ENCODE results near the gene RBM23. TPM values are rescaled to one million over a fixed set of nuclear protein-coding genes. Genes with fewer than 3 reads are reported as not detected.
"Not testable (repeated sequence)": the region's sequence is repeated elsewhere in the genome, so short reads cannot be mapped to it uniquely, and the experiment has no call there.

Gene RBM23
- total and polyA plus RNA-seq, 12 donors: 24.0 to 58.1 (median 34.8) TPM

DNA sequence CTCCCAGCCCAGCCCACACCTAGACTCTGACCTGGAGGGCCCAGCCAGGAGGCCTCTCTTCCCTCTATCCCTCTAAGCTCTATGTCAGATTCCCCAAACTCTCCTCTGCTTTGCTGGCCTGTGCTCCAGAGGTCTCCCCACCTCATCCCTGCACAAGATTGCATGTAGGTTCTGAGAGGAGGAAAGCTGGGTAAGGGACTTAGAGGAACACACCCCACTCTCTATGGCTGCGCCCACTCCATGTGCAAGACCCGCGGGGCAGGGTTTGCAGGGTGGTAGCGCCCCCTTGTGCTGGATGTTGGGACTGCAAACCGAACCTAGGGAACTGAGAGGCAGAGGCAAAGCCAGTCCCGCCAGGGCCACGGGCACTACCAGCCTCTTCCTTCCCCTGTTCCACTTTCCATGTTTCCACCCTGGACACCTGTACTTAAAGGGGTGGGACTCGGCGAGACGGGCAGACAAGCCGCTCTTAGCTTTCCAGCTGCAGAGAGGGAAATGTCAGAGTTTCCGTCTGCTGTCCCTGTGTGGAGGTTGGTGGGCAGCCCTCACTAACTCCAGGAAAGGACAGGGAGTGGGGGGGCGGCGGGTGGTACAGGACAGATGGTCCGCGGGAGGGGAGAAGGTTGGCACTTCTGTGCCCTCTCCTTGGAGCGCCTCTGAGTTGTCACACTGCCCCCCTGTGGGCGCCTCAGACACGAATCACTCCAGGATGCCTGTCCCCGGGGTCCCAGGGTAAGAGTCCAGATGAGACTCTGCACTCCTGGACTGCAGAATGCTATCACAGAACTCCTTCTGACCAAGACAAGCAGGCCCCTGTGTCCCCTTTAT, 65.8 kb downstream of the RBM23 start:
- no peaks in the 10 kb centered on the region for H3K27me3 ChIP-seq
- peaks cover 19 to 54% (median 47%) of the 10 kb centered on the region in 9 donors for H3K4me1 ChIP-seq
- 1 to 2% methylated on average over 20 of the region's 20 CpGs for WGBS, 2 donors
- TF ChIP-seq, protein P1, sequence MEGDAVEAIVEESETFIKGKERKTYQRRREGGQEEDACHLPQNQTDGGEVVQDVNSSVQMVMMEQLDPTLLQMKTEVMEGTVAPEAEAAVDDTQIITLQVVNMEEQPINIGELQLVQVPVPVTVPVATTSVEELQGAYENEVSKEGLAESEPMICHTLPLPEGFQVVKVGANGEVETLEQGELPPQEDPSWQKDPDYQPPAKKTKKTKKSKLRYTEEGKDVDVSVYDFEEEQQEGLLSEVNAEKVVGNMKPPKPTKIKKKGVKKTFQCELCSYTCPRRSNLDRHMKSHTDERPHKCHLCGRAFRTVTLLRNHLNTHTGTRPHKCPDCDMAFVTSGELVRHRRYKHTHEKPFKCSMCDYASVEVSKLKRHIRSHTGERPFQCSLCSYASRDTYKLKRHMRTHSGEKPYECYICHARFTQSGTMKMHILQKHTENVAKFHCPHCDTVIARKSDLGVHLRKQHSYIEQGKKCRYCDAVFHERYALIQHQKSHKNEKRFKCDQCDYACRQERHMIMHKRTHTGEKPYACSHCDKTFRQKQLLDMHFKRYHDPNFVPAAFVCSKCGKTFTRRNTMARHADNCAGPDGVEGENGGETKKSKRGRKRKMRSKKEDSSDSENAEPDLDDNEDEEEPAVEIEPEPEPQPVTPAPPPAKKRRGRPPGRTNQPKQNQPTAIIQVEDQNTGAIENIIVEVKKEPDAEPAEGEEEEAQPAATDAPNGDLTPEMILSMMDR (IDR thresholded peaks at IDR 0.05): peak; percentile 85 to 97 (median 90)
- peak; percentile 90 to 92 for DNase-seq
- peaks cover 0 to 7% (median 0%) of the 10 kb centered on the region in 11 donors for H3K9me3 ChIP-seq
- peak overlapping the region in 7 of 10 donors; percentile 5 to 79 (median 56) for H3K27ac ChIP-seq
- no peaks in the 10 kb centered on the region for H3K36me3 ChIP-seq
- intact Hi-C loops (cut with DNase I): loop anchor here (1.0 to 10.0 kb wide), 15 partner anchors 16 to 468 kb away; partner anchors contain the start of genes MMP14 (in 2 of the 10) and OXA1L (in 1 of the 10)
- peak; percentile 48 to 80 (median 64) for ATAC-seq
- H3K4me3 ChIP-seq: peak overlapping the region; percentile 24 to 61 (median 53)

DNA sequence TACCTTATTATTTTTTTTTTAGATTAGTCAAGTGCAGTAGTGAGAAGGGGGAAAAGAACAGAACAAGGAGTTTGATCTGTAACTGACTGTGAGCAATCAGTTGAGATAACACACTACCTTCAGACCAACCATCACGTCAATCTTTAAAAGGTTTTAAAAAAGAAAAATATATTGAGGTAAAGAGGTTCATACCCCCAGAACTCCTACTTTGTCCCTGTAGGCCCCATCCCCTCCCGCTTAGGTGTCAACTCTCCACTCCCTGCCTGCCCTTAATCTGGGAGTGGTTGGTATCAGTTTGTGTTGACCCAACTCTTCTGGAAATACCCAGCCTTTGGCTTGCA, 66.4 kb downstream of the RBM23 start:
- no peak overlapping the region for H3K4me3 ChIP-seq
- TF ChIP-seq, protein P1 (IDR thresholded peaks at IDR 0.05): no peak
- H3K27ac ChIP-seq: peak overlapping the region in 2 of 10 donors; percentile 58 to 79
- no peaks in the 10 kb centered on the region for H3K27me3 ChIP-seq
- DNase-seq (no peak), ATAC-seq (no peak)
- H3K4me1 ChIP-seq: peaks cover 19 to 60% (median 53%) of the 10 kb centered on the region in 9 donors
- intact Hi-C loops (cut with DNase I): loop anchor here (2.0 to 10.0 kb wide), 12 partner anchors 16 to 468 kb away; partner anchors contain the start of genes MMP14 (in 2 of the 10) and OXA1L (in 1 of the 10)
- H3K36me3 ChIP-seq: no peaks in the 10 kb centered on the region
- 86 to 89% methylated on average over 2 of the region's 2 CpGs for WGBS, 2 donors
- H3K9me3 ChIP-seq: peaks cover 0 to 7% (median 0%) of the 10 kb centered on the region in 11 donors

DNA sequence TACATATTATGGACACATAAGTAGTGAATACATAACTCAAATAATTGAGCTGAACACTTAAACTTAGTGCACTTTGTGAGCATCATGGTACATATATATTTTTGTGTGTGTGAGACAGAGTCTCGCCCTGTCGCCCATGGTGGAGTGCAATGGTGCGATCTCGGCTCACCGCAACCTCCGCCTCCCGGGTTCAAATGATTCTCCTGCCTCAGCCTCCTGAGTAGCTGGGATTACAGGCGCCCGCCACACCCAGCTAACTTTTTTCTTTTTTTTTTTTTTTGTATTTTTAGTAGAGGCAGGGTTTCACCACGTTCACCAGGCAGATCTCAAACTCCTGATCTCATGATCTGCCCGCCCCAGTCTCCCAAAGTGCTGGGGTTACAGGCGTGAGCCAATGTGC, 66.8 kb downstream of the RBM23 start:
- H3K36me3 ChIP-seq, H3K9me3 ChIP-seq, H3K4me3 ChIP-seq, H3K27me3 ChIP-seq, ATAC-seq, DNase-seq: not testable (repeated sequence)
- intact Hi-C loops (cut with DNase I): loop anchor here (2.0 to 10.0 kb wide), 12 partner anchors 15 to 467 kb away; partner anchors contain the start of genes MMP14 (in 2 of the 10) and OXA1L (in 1 of the 10)
- 87 to 89% methylated on average over 12 of the region's 12 CpGs for WGBS, 2 donors
- Histone ChIP-seq H3K4me1 (peaks cover 19 to 62% (median 56%) of the 10 kb centered on the region in 9 donors), H3K27ac (peak overlapping the region in 7 of 10 donors; percentile 70 to 92 (median 80))

DNA sequence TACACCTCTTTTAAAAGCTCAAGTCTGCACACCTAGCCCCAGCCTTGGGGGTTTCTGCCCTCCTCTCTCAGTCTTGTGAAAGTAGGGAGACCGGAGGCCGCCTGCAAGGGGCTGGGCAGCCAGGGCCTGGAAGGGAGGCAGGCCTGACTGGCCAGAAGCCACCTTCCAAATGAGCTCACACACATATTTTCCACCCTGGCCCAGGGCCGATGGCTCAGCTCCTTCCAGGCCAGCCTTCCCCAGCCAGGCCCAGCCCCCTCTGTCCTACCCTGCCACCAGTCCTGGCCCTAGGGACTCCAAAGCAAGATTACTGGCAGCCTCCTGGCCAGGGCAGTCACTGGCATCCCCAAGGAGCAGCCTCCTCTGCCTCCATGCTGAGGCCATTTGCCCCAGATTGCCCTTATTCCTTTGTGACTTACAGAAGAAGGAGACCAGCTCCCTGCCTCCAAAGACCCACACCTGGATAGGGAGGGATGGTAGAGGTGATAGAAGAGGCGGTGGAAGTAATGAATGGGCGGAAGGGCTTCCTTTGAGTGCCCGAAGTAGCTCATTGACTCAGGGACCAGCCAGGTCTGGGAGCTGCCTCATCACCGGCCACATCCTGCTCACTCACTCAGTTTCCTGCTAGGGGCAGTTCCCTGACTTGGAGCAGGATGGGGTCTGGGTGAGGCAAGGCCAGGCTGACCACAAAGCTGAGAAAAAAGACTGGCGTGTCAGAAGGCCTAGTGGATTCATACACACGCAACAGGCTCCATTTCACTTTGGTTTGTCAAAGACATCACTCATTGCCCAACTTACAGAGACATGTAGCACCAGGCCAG, 67.8 kb downstream of the RBM23 start:
- TF ChIP-seq, protein P1 (IDR thresholded peaks at IDR 0.05): no peak
- Histone ChIP-seq H3K4me3 (no peak overlapping the region), H3K9me3 (no peaks in the 10 kb centered on the region), H3K27me3 (no peaks in the 10 kb centered on the region), H3K4me1 (peaks cover 19 to 73% (median 59%) of the 10 kb centered on the region in 9 donors), H3K27ac (peak overlapping the region; percentile 23 to 92 (median 77)), H3K36me3 (peaks cover 0 to 10% (median 3%) of the 10 kb centered on the region in 9 donors)
- ATAC-seq (peak; percentile 77 to 92 (median 86)), DNase-seq (peak; percentile 89 to 92)
- 37 to 39% methylated on average over 9 of the region's 9 CpGs for WGBS, 2 donors
- intact Hi-C loops (cut with DNase I): loop anchor here in 8 of 10 donors (2.0 to 10.0 kb wide), 9 partner anchors 14 to 466 kb away; partner anchors contain the start of genes MMP14 (in 1 of the 8) and OXA1L (in 1 of the 8)
